Panc1 (cell line): ENCODE results near the gene LRRC59. TPM values are rescaled to one million over a fixed set of nuclear protein-coding genes. Genes with fewer than 3 reads are reported as not detected.

Source experiments
- ATAC-seq: fragments of 200-7000 bp; cut with Tn5 transposase; 2 replicates; pipeline ENCODE4 v1.9.1; 2020; ENCODE audit warnings: mild to moderate bottlenecking, moderate library complexity
- BruUV-seq: library from RNA; stranded (reverse); fragments of 400-500 nt; replicated peaks from 2 replicates; lab custom pipeline; 2021; lab: Mats Ljungman, UMichigan
- CTCF ChIA-PET: fragments of 300-600 bp; sonication (Branson Sonifier 250); formaldehyde crosslinking; loops from one replicate; lab custom pipeline; 2022; ENCODE audit warnings: antibody characterized with exemption; lab: Charles Lee
- POLR2A ChIA-PET: fragments of 300-600 bp; sonication (Branson Sonifier 250); formaldehyde crosslinking; loops from one replicate; lab custom pipeline; 2022; ENCODE audit warnings: antibody characterized with exemption; lab: Charles Lee
- DNase-seq: peaks from one replicate; pipeline ENCODE4 v3.0.0-alpha.2; 2010; ENCODE audit warnings: low read depth, low spot score
- H3K27ac ChIP-seq: 2 replicates; pipeline ENCODE4 v1.5.1; 2011; ENCODE audit warnings: mild to moderate bottlenecking, low read length, inconsistent platforms
- H3K27me3 ChIP-seq: fragments of 200-500 bp; sonication (Bioruptor generic); 2 replicates; pipeline ENCODE4 v1.6.0; 2014; ENCODE audit warnings: low read length, inconsistent platforms; ENCODE audit not compliant: control insufficient read depth, insufficient read depth
- H3K36me3 ChIP-seq: fragments of 200-500 bp; sonication (Bioruptor generic); 2 replicates; pipeline ENCODE4 v1.5.1; 2014; ENCODE audit warnings: inconsistent platforms, mild to moderate bottlenecking, low read length, moderate library complexity; ENCODE audit not compliant: control insufficient read depth, insufficient read depth
- H3K4me1 ChIP-seq: 2 replicates; pipeline ENCODE4 v1.5.1; 2011; ENCODE audit warnings: inconsistent platforms, mild to moderate bottlenecking, low read length, moderate library complexity; ENCODE audit not compliant: control insufficient read depth, insufficient read depth
- H3K4me3 ChIP-seq, 2 experiments: 2 replicates each; pipeline ENCODE4 v1.5.1; 2011 to 2012; ENCODE audit warnings: low read depth in 2 of 2, low read length in 2 of 2, mild to moderate bottlenecking in 2 of 2, inconsistent platforms in 1 of 2, moderate library complexity in 1 of 2
- H3K9me3 ChIP-seq: fragments of 200-500 bp; sonication (Bioruptor generic); 2 replicates; pipeline ENCODE4 v1.5.1; 2014; ENCODE audit warnings: low read depth, mild to moderate bottlenecking, inconsistent platforms, low read length, moderate library complexity; ENCODE audit not compliant: control insufficient read depth, insufficient read depth
- CTCF ChIP-seq: fragments of 450-650 bp; IDR thresholded peaks from 2 replicates; pipeline ENCODE4 v1.5.1; 2017; ENCODE audit warnings: mild to moderate bottlenecking
- POLR2AphosphoS5 ChIP-seq: IDR thresholded peaks from 2 replicates; pipeline ENCODE4 v1.6.1; 2012; ENCODE audit warnings: mild to moderate bottlenecking, low read depth, low read length, moderate library complexity
- REST ChIP-seq, 2 experiments: IDR thresholded peaks; 2 replicates each; pipeline ENCODE4 v1.6.1; 2011 to 2012; ENCODE audit warnings: low read depth in 2 of 2, control low read depth in 1 of 2, low read length in 1 of 2, mild to moderate bottlenecking in 1 of 2, moderate library complexity in 1 of 2; ENCODE audit not compliant: insufficient read depth in 1 of 2
- SIN3A ChIP-seq: IDR thresholded peaks from 2 replicates; pipeline ENCODE4 v1.6.1; 2012; ENCODE audit warnings: low read depth, mild to moderate bottlenecking, low read length, moderate library complexity, borderline replicate concordance; ENCODE audit not compliant: insufficient read depth
- TCF7L2 ChIP-seq: IDR thresholded peaks from 2 replicates; pipeline ENCODE4 v1.6.1; 2011; ENCODE audit warnings: mild to moderate bottlenecking, low read depth, low read length, inconsistent platforms
- in situ Hi-C: cut with HindIII; loops from 2 replicates; pipeline ENCODE4 v1.10.0; 2016; ENCODE audit warnings: low sequenced_read_pairs, low pct_unique_long_range_greater_than_20kb
- intact Hi-C: fragments of 100-400 bp; cut with micrococcal nuclease; formaldehyde crosslinking; loops from one replicate; pipeline ENCODE4 v1.10.0; 2022; ENCODE audit not compliant: unreplicated experiment
- total RNA-seq: library from RNA; stranded (reverse); gene quantifications from one replicate; pipeline ENCODE4 v1.2.1, GENCODE V29; 2021; ENCODE audit not compliant: unreplicated experiment

Gene LRRC59
- total RNA-seq, 1 experiment from 2014 or later = 167 TPM

GRCh38 chr17:50359998-50360461, 37.3 kb downstream of the LRRC59 start:
- no peaks in the 10 kb centered on the region for H3K9me3 ChIP-seq
- in situ Hi-C loops (no loop called here), intact Hi-C loops (no loop called here)
- ATAC-seq (no peak), DNase-seq (no peak)
- ChIA-PET CTCF (no interaction called here), POLR2A (no interaction called here)
- TF ChIP-seq REST (IDR thresholded peaks at IDR 0.05; ENCODE audit: insufficient read depth in 1 of 2, low read depth in 2 of 2, low read length in 1 of 2) (no peak), POLR2AphosphoS5 (no peak), TCF7L2 (no peak), SIN3A (no peak)
- H3K4me3 ChIP-seq = no peak overlapping the region
- H3K36me3 ChIP-seq = 0 out of 2 replicates have a peak, but pooled peaks cover 2% of the 10 kb centered on the region
- no peaks in the 10 kb centered on the region for H3K27me3 ChIP-seq
- BruUV-seq = no TSS peak
- no peak overlapping the region for H3K27ac ChIP-seq
- H3K4me1 ChIP-seq = peaks cover 7% of the 10 kb centered on the region; the same call in 1 of the 2 replicates

GRCh38 chr17:50359005-50359699, 38.2 kb downstream of the LRRC59 start:
- CTCF ChIA-PET = no interaction called here
- DNase-seq (no peak), ATAC-seq (no peak)
- POLR2A ChIA-PET = no interaction called here
- H3K9me3 ChIP-seq = no peaks in the 10 kb centered on the region
- no peak overlapping the region for H3K4me3 ChIP-seq
- BruUV-seq = no TSS peak
- no peak overlapping the region for H3K27ac ChIP-seq
- peaks cover 7% of the 10 kb centered on the region; the same call in 1 of the 2 replicates for H3K4me1 ChIP-seq
- intact Hi-C loops (no loop called here), in situ Hi-C loops (no loop called here)
- no peaks in the 10 kb centered on the region for H3K27me3 ChIP-seq
- 0 out of 2 replicates have a peak, but pooled peaks cover 2% of the 10 kb centered on the region for H3K36me3 ChIP-seq
- TF ChIP-seq POLR2AphosphoS5 (no peak), SIN3A (no peak), TCF7L2 (no peak)

GRCh38 chr17:50358177-50358576, 39.1 kb downstream of the LRRC59 start:
- POLR2A ChIA-PET = no interaction called here
- CTCF ChIA-PET = no interaction called here
- Histone ChIP-seq H3K27me3 (no peaks in the 10 kb centered on the region), H3K4me1 (peaks cover 1% of the 10 kb centered on the region; the same call in 1 of the 2 replicates), H3K27ac (no peak overlapping the region), H3K4me3 (no peak overlapping the region), H3K36me3 (0 out of 2 replicates have a peak, but pooled peaks cover 2% of the 10 kb centered on the region), H3K9me3 (no peaks in the 10 kb centered on the region)
- intact Hi-C loops = no loop called here
- DNase-seq (no peak), ATAC-seq (no peak)
- in situ Hi-C loops = no loop called here
- BruUV-seq = no TSS peak
- TF ChIP-seq CTCF (no peak), REST (IDR thresholded peaks at IDR 0.05; ENCODE audit: insufficient read depth in 1 of 2, low read depth in 2 of 2, low read length in 1 of 2) (no peak), SIN3A (no peak), POLR2AphosphoS5 (no peak), TCF7L2 (no peak)
